OCI-LY7 (cell line): Measurements from ENCODE around the gene MTMR10.

Experiments used
- EZH2phosphoT487 ChIP-seq: fragments of 200-600 bp; sonication (generic); IDR thresholded peaks from 2 replicates; pipeline ENCODE4 v1.6.1; 2018; ENCODE audit warnings: low read depth, borderline replicate concordance, mild to moderate bottlenecking, mixed run types, antibody characterized with exemption, low read length, moderate library complexity, mixed read lengths
- TF ChIP-seq, protein P1 (sequence below): fragments of 200-600 bp; sonication (generic); conservative IDR thresholded peaks from 2 replicates; pipeline ENCODE4 v1.5.1; 2014; ENCODE audit warnings: mild to moderate bottlenecking, antibody characterized with exemption, low read length, moderate library complexity, mixed read lengths

DNA sequence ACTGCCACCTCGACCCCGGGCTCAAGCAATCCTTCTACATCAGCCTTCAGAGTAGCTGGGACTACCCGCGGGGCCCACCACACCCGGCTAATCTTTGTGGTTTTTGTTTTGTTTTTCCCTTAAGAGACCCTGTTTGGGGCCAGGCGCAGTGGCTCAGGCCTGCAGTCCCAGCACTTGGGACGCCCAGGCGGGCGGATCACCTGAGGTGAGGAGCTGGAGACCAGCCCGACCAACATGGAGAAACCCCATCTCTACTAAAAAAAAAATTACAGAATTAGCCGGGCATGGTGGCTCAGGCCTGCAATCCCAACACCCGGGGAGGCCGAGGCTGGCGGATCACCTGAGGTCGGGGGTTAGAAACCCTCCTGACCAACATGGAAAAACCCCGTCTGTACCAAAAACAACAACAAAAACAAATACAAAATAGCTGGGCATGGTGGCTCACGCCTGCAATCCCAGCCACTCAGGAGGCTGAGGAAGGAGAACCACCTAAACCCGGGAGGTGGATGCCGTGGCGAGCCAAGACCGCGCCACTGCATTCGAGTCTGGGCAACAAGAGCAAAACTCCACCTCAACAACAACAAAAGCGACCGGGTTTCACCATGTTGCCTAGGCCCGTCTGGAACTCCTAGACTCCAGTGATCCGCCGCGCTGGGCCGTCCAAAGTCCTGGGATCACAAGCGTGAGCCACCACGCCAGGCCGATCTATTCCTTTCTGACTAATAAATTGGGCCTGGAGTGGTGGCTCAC is 95.8 kb downstream of the MTMR10 start:
- TF ChIP-seq, protein P1, sequence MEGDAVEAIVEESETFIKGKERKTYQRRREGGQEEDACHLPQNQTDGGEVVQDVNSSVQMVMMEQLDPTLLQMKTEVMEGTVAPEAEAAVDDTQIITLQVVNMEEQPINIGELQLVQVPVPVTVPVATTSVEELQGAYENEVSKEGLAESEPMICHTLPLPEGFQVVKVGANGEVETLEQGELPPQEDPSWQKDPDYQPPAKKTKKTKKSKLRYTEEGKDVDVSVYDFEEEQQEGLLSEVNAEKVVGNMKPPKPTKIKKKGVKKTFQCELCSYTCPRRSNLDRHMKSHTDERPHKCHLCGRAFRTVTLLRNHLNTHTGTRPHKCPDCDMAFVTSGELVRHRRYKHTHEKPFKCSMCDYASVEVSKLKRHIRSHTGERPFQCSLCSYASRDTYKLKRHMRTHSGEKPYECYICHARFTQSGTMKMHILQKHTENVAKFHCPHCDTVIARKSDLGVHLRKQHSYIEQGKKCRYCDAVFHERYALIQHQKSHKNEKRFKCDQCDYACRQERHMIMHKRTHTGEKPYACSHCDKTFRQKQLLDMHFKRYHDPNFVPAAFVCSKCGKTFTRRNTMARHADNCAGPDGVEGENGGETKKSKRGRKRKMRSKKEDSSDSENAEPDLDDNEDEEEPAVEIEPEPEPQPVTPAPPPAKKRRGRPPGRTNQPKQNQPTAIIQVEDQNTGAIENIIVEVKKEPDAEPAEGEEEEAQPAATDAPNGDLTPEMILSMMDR, result no peak
- no peak for TF ChIP-seq EZH2phosphoT487
